K562 (cell line): ENCODE results near the gene OR2J3. TPM values are rescaled to one million over a fixed set of nuclear protein-coding genes. Genes with fewer than 3 reads are reported as not detected.
"Not testable (repeated sequence)": the region's sequence is repeated elsewhere in the genome, so short reads cannot be mapped to it uniquely, and the experiment has no call there.

ENCODE experiments used
- ATAC-seq: fragments of 200-7000 bp; cut with Tn5 transposase; 3 replicates; pipeline ENCODE4 v1.9.1; 2020; ENCODE audit warnings: moderate library complexity
- BruUV-seq: library from RNA; stranded (reverse); fragments of 400-500 nt; replicated peaks from 2 replicates; lab custom pipeline; 2021; lab: Mats Ljungman, UMichigan
- CTCF ChIA-PET: fragments of 300-600 bp; formaldehyde crosslinking; extraction: SDS; loops from one replicate; lab custom pipeline; 2021; ENCODE audit warnings: low intra/inter-chr PET ratio; lab: Yijun Ruan, JAX
- POLR2A ChIA-PET: fragments of 300-600, 350-650 bp; sonication (Branson Sonifier 250); formaldehyde crosslinking; extraction: SDS; loops from one replicate; lab custom pipeline; 2021; ENCODE audit warnings: antibody characterized with exemption, inconsistent platforms; lab: Yijun Ruan, JAX
- DNase-seq, 4 experiments: peaks; one replicate each; pipeline versions ENCODE4 v3.0.0 to v3.0.0-alpha.2; 2011 to 2018; ENCODE audit warnings: low spot score in 3 of 4, mixed read lengths in 3 of 4; ENCODE audit errors: extremely low read depth in 1 of 4
- FAIRE-seq: peaks from 2 replicates; lab custom pipeline; 2011; peaks lifted over from hg19 to GRCh38; lab: Jason Lieb, UNC
- H2AFZ ChIP-seq: 2 replicates; pipeline ENCODE4 v1.6.0; 2011; ENCODE audit warnings: low read depth, low read length, control low read depth, inconsistent platforms
- H3K27ac ChIP-seq: fragments of 200-600 bp; 3 replicates; pipeline ENCODE4 v1.8.0; 2011; ENCODE audit warnings: low read depth, mild to moderate bottlenecking, control low read depth, inconsistent platforms, low read length, moderate library complexity, mixed read lengths; ENCODE audit errors: extremely low read depth
- H3K27me3 ChIP-seq, 2 experiments: fragments of 300-600 bp in 1 of 2; 2 replicates in 1 of 2; 3 replicates in 1 of 2; pipeline versions ENCODE4 v1.6.0 to v1.8.0; 2011; ENCODE audit warnings: inconsistent platforms in 2 of 2, low read length in 2 of 2, mild to moderate bottlenecking in 1 of 2, mixed read lengths in 1 of 2, moderate library complexity in 1 of 2; ENCODE audit not compliant: control insufficient read depth in 2 of 2, insufficient read depth in 2 of 2
- H3K36me3 ChIP-seq: fragments of 300-600 bp; 3 replicates; pipeline ENCODE4 v1.8.0; 2011; ENCODE audit warnings: mild to moderate bottlenecking, low read length, inconsistent platforms; ENCODE audit not compliant: control insufficient read depth, insufficient read depth
- H3K4me1 ChIP-seq, 2 experiments: fragments of 200-600 bp in 1 of 2; replicated peaks in 1 of 2; 2 replicates in 1 of 2; 3 replicates in 1 of 2; pipeline versions ENCODE4 v1.5.1 to v1.8.0; 2011; ENCODE audit warnings: inconsistent platforms in 2 of 2, low read length in 2 of 2, mild to moderate bottlenecking in 1 of 2, mixed read lengths in 1 of 2, moderate library complexity in 1 of 2; ENCODE audit not compliant: control insufficient read depth in 2 of 2, insufficient read depth in 2 of 2
- H3K4me2 ChIP-seq: 2 replicates; pipeline ENCODE4 v1.6.1; 2011; ENCODE audit warnings: low read length, control low read depth, inconsistent platforms, mixed read lengths; ENCODE audit not compliant: insufficient read depth
- H3K4me3 ChIP-seq: fragments of 200-600 bp; sonication (generic), shearing (Covaris generic); 2 replicates; pipeline ENCODE4 v1.5.1; 2016; ENCODE audit warnings: control low read depth, inconsistent platforms
- H3K79me2 ChIP-seq: fragments of 200-600 bp; 3 replicates; pipeline ENCODE4 v1.8.0; 2011; ENCODE audit warnings: low read length, inconsistent platforms; ENCODE audit not compliant: control insufficient read depth, insufficient read depth
- H3K9ac ChIP-seq, 2 experiments: 2 replicates each; pipeline versions ENCODE4 v1.6.0 to v1.6.1; 2011; ENCODE audit warnings: low read depth in 2 of 2, low read length in 2 of 2, control low read depth in 1 of 2, inconsistent platforms in 1 of 2, mild to moderate bottlenecking in 1 of 2, mixed read lengths in 1 of 2; ENCODE audit not compliant: insufficient read depth in 1 of 2
- H3K9me1 ChIP-seq: one replicate; pipeline ENCODE4 v1.6.0; 2011; ENCODE audit warnings: inconsistent platforms, mild to moderate bottlenecking, low read length, moderate library complexity; ENCODE audit not compliant: control insufficient read depth, insufficient read depth
- H3K9me3 ChIP-seq: replicated peaks from 2 replicates; pipeline ENCODE4 v1.5.1; 2011; ENCODE audit warnings: low read depth, low read length, inconsistent platforms; ENCODE audit not compliant: control insufficient read depth, insufficient read depth
- H4K20me1 ChIP-seq: replicated peaks from 2 replicates; pipeline ENCODE4 v1.6.1; 2011; ENCODE audit warnings: low read length, inconsistent platforms, mixed read lengths; ENCODE audit not compliant: control insufficient read depth, insufficient read depth
- ZNF146 ChIP-seq: IDR thresholded peaks from one replicate; pipeline ENCODE4 v1.6.1; 2018; ENCODE audit warnings: missing compliant biosample characterization; ENCODE audit not compliant: unreplicated experiment
- WGBS: fragments of 100-300 bp; shearing (Covaris generic); methylation state at CpG from one replicate; pipeline ENCODE4 v1.1.6; 2016; ENCODE audit warnings: low coverage, mixed read lengths; ENCODE audit not compliant: insufficient coverage; ENCODE audit errors: missing lambda C conversion rate; 5-methylcytosine and 5-hydroxymethylcytosine counted together
- in situ Hi-C: fragments of 300-500 bp; cut with MboI; formaldehyde crosslinking; loops from 4 replicates; pipeline ENCODE4 v1.15.0; 2018; ENCODE audit warnings: inconsistent platforms, mixed read lengths
- intact Hi-C: fragments of 100-400 bp; cut with micrococcal nuclease; formaldehyde crosslinking; loops from 2 replicates; pipeline ENCODE4 v1.14.2; 2022
- polyA plus RNA-seq, 8 experiments: library from polyadenylated mRNA; depleted of rRNA in 4 of 8; stranded (reverse) in 5 of 8; unstranded in 3 of 8; fragments of >200 nt; fragmentation: Nextera tagmentation in 2 of 8; fragmentation: Illumina TruSeq in 1 of 8; extraction: Ambion mirVana in 2 of 8; extraction: Trizol in 1 of 8; gene quantifications; 2 replicates each; pipeline versions ENCODE4 v1.2.1 to v1.2.3, GENCODE V29; 2011 to 2014; ENCODE audit warnings: inconsistent platforms in 1 of 8, missing spikeins in 1 of 8
- total RNA-seq, 7 experiments: library from RNA; depleted of rRNA in 6 of 7; stranded (reverse); fragments of >200 nt in 6 of 7; fragmentation: Illumina TruSeq in 2 of 7; extraction: Trizol in 2 of 7; gene quantifications; 2 replicates each; pipeline versions ENCODE4 v1.2.1 to v1.2.3, GENCODE V29; 2011 to 2021; ENCODE audit warnings: low replicate concordance in 1 of 7

The OR2J3 gene
- total and polyA plus RNA-seq, 9 of the 15 experiments (the other 6 are each of a cell fraction or from before 2014, with no cell fraction given): 0.14 to 0.17 TPM; not detected in 7

DNA sequence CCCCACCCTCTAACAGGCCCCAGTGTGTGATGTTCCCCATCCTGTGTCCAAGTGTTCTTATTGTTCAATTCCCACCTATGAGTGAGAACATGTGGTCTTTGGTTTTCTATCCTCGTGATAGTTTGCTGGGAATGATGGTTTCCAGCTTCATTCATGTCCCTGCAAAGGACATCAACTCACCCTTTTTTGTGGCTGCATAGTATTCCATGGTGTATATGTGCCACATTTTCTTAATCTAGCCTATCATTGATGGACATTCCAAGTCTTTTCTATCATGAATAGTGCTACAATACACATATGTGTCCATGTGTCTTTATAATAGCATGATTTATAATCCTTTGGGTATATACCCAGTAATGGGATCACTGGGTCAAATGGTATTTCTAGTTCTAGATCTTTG is 47.3 kb downstream of the OR2J3 start:
- H3K27me3 ChIP-seq, H3K27ac ChIP-seq, CTCF ChIA-PET, H4K20me1 ChIP-seq, H3K36me3 ChIP-seq, H3K4me3 ChIP-seq, H3K4me2 ChIP-seq, FAIRE-seq, ATAC-seq, H2AFZ ChIP-seq, H3K79me2 ChIP-seq, H3K4me1 ChIP-seq, H3K9me3 ChIP-seq, POLR2A ChIA-PET, in situ Hi-C loops, intact Hi-C loops, BruUV-seq, H3K9ac ChIP-seq, DNase-seq, H3K9me1 ChIP-seq: not testable (repeated sequence)
- peak; percentile 86 for TF ChIP-seq ZNF146 (CRISPR knock-in tag)
- WGBS: 0% methylated on average over 1 of the region's 1 CpG

- BruUV-seq, H3K9me1 ChIP-seq, H4K20me1 ChIP-seq, H3K9me3 ChIP-seq, H3K36me3 ChIP-seq, FAIRE-seq, DNase-seq, H3K4me3 ChIP-seq, H3K4me2 ChIP-seq, intact Hi-C loops, H3K27ac ChIP-seq, CTCF ChIA-PET, H2AFZ ChIP-seq, H3K9ac ChIP-seq, H3K4me1 ChIP-seq, H3K79me2 ChIP-seq, POLR2A ChIA-PET, in situ Hi-C loops: not testable (repeated sequence)
- WGBS: 0% methylated on average over 13 of the region's 29 CpGs
- H3K27me3 ChIP-seq: peaks cover 23 to 24% of the 10 kb centered on the region in 2 experiments; a peak in 4 of 5 replicates
- ATAC-seq: peak; percentile 61
These were observed 52.1 kb downstream of the OR2J3 start for GRCh38 chr6:29159922-29160321.

Other genes starting within 250 kb of the OR2J3 start
- gene TRIM27, start 184.1 kb upstream of the OR2J3 start, total RNA-seq (2014; rRNA removed): 145 and 157 TPM in 2 replicates
- 126 and 129 TPM in 2 replicates for gene TRIM27, start 184.1 kb upstream of the OR2J3 start, total RNA-seq (2014; rRNA removed; fragmentation: Illumina TruSeq; extraction: Trizol)
- 141 and 156 TPM in 2 replicates for gene TRIM27, start 184.1 kb upstream of the OR2J3 start, total RNA-seq (2015; rRNA removed; fragmentation: Illumina TruSeq; extraction: Trizol)
- 122 and 127 TPM in 2 replicates for gene TRIM27, start 184.1 kb upstream of the OR2J3 start, total RNA-seq (2021)
- gene TRIM27, start 184.1 kb upstream of the OR2J3 start, polyA plus RNA-seq (2011; rRNA removed): 206 and 235 TPM in 2 replicates
- 90.9 and 99.7 TPM in 2 replicates for gene TRIM27, start 184.1 kb upstream of the OR2J3 start, polyA plus RNA-seq (2014; fragmentation: Illumina TruSeq; extraction: Trizol)
- 10 to 100 TPM; 37.7 to 49.6 TPM for gene TRIM27, start 184.1 kb upstream of the OR2J3 start, polyA plus RNA-seq (2014; fragmentation: Nextera tagmentation; extraction: Ambion mirVana)
- gene TRIM27, start 184.1 kb upstream of the OR2J3 start, polyA plus RNA-seq (2014; rRNA removed): 118 TPM in 2 replicates
- gene ZNF311, start 102.7 kb upstream of the OR2J3 start, total RNA-seq (2014; rRNA removed): 5.6 and 6.3 TPM in 2 replicates
- gene ZNF311, start 102.7 kb upstream of the OR2J3 start, total RNA-seq (2014; rRNA removed; fragmentation: Illumina TruSeq; extraction: Trizol): 8.3 and 9.5 TPM in 2 replicates
- gene ZNF311, start 102.7 kb upstream of the OR2J3 start, total RNA-seq (2015; rRNA removed; fragmentation: Illumina TruSeq; extraction: Trizol): 7.4 and 8.2 TPM in 2 replicates
- gene ZNF311, start 102.7 kb upstream of the OR2J3 start, total RNA-seq (2021): 6.5 and 7.5 TPM in 2 replicates
- gene ZNF311, start 102.7 kb upstream of the OR2J3 start, polyA plus RNA-seq (2011; rRNA removed): 7.5 and 9.3 TPM in 2 replicates
- 6.5 and 7.5 TPM in 2 replicates for gene ZNF311, start 102.7 kb upstream of the OR2J3 start, polyA plus RNA-seq (2014; fragmentation: Illumina TruSeq; extraction: Trizol)
- 10 to 100 TPM in 1 of 2 experiments, 1 to 10 TPM in 1; 5.1 to 10.0 TPM for gene ZNF311, start 102.7 kb upstream of the OR2J3 start, polyA plus RNA-seq (2014; fragmentation: Nextera tagmentation; extraction: Ambion mirVana)
- 7.5 and 8.3 TPM in 2 replicates for gene ZNF311, start 102.7 kb upstream of the OR2J3 start, polyA plus RNA-seq (2014; rRNA removed)
- not detected in 2 replicates for gene OR2W1, start 62.9 kb upstream of the OR2J3 start, total RNA-seq (2014; rRNA removed)
- not detected in 2 replicates for gene OR2W1, start 62.9 kb upstream of the OR2J3 start, total RNA-seq (2014; rRNA removed; fragmentation: Illumina TruSeq; extraction: Trizol)
- not detected in 2 replicates for gene OR2W1, start 62.9 kb upstream of the OR2J3 start, total RNA-seq (2015; rRNA removed; fragmentation: Illumina TruSeq; extraction: Trizol)
- not detected in 2 replicates for gene OR2W1, start 62.9 kb upstream of the OR2J3 start, total RNA-seq (2021)
- gene OR2W1, start 62.9 kb upstream of the OR2J3 start, polyA plus RNA-seq (2011; rRNA removed): not detected in 2 replicates
- not detected in 2 replicates for gene OR2W1, start 62.9 kb upstream of the OR2J3 start, polyA plus RNA-seq (2014; fragmentation: Illumina TruSeq; extraction: Trizol)
- not detected for gene OR2W1, start 62.9 kb upstream of the OR2J3 start, polyA plus RNA-seq (2014; fragmentation: Nextera tagmentation; extraction: Ambion mirVana)
- not detected in 2 replicates for gene OR2W1, start 62.9 kb upstream of the OR2J3 start, polyA plus RNA-seq (2014; rRNA removed)
- not detected in 2 replicates for gene OR2B3, start 20.7 kb upstream of the OR2J3 start, total RNA-seq (2014; rRNA removed)
- not detected in 2 replicates for gene OR2B3, start 20.7 kb upstream of the OR2J3 start, total RNA-seq (2014; rRNA removed; fragmentation: Illumina TruSeq; extraction: Trizol)
- gene OR2B3, start 20.7 kb upstream of the OR2J3 start, total RNA-seq (2015; rRNA removed; fragmentation: Illumina TruSeq; extraction: Trizol): not detected in 2 replicates
- gene OR2B3, start 20.7 kb upstream of the OR2J3 start, total RNA-seq (2021): not detected in 2 replicates
- gene OR2B3, start 20.7 kb upstream of the OR2J3 start, polyA plus RNA-seq (2011; rRNA removed): not detected in 2 replicates
- not detected in 2 replicates for gene OR2B3, start 20.7 kb upstream of the OR2J3 start, polyA plus RNA-seq (2014; fragmentation: Illumina TruSeq; extraction: Trizol)
- gene OR2B3, start 20.7 kb upstream of the OR2J3 start, polyA plus RNA-seq (2014; fragmentation: Nextera tagmentation; extraction: Ambion mirVana): not detected
- gene OR2B3, start 20.7 kb upstream of the OR2J3 start, polyA plus RNA-seq (2014; rRNA removed): not detected in 2 replicates
- not detected in 2 replicates for gene OR2J1, start 8.6 kb upstream of the OR2J3 start, total RNA-seq (2014; rRNA removed)
- gene OR2J1, start 8.6 kb upstream of the OR2J3 start, total RNA-seq (2014; rRNA removed; fragmentation: Illumina TruSeq; extraction: Trizol): not detected in 2 replicates
- gene OR2J1, start 8.6 kb upstream of the OR2J3 start, total RNA-seq (2015; rRNA removed; fragmentation: Illumina TruSeq; extraction: Trizol): not detected in 2 replicates
- gene OR2J1, start 8.6 kb upstream of the OR2J3 start, total RNA-seq (2021): not detected in 2 replicates
- not detected in 2 replicates for gene OR2J1, start 8.6 kb upstream of the OR2J3 start, polyA plus RNA-seq (2011; rRNA removed)
- gene OR2J1, start 8.6 kb upstream of the OR2J3 start, polyA plus RNA-seq (2014; fragmentation: Illumina TruSeq; extraction: Trizol): not detected in 2 replicates
- not detected for gene OR2J1, start 8.6 kb upstream of the OR2J3 start, polyA plus RNA-seq (2014; fragmentation: Nextera tagmentation; extraction: Ambion mirVana)
- not detected in 2 replicates for gene OR2J1, start 8.6 kb upstream of the OR2J3 start, polyA plus RNA-seq (2014; rRNA removed)
- gene OR2J2, start 62.8 kb downstream of the OR2J3 start, total RNA-seq (2014; rRNA removed): not detected in 2 replicates
- gene OR2J2, start 62.8 kb downstream of the OR2J3 start, total RNA-seq (2014; rRNA removed; fragmentation: Illumina TruSeq; extraction: Trizol): not detected in 2 replicates
- gene OR2J2, start 62.8 kb downstream of the OR2J3 start, total RNA-seq (2015; rRNA removed; fragmentation: Illumina TruSeq; extraction: Trizol): not detected in 2 replicates
- not detected in 2 replicates for gene OR2J2, start 62.8 kb downstream of the OR2J3 start, total RNA-seq (2021)
- gene OR2J2, start 62.8 kb downstream of the OR2J3 start, polyA plus RNA-seq (2011; rRNA removed): not detected in 2 replicates
- not detected in 2 replicates for gene OR2J2, start 62.8 kb downstream of the OR2J3 start, polyA plus RNA-seq (2014; fragmentation: Illumina TruSeq; extraction: Trizol)
- gene OR2J2, start 62.8 kb downstream of the OR2J3 start, polyA plus RNA-seq (2014; fragmentation: Nextera tagmentation; extraction: Ambion mirVana): not detected
- gene OR2J2, start 62.8 kb downstream of the OR2J3 start, polyA plus RNA-seq (2014; rRNA removed): not detected in 2 replicates
- not detected in 2 replicates for gene OR14J1, start 193.6 kb downstream of the OR2J3 start, total RNA-seq (2014; rRNA removed)
- gene OR14J1, start 193.6 kb downstream of the OR2J3 start, total RNA-seq (2014; rRNA removed; fragmentation: Illumina TruSeq; extraction: Trizol): not detected in 2 replicates
- gene OR14J1, start 193.6 kb downstream of the OR2J3 start, total RNA-seq (2015; rRNA removed; fragmentation: Illumina TruSeq; extraction: Trizol): not detected in 2 replicates
- gene OR14J1, start 193.6 kb downstream of the OR2J3 start, total RNA-seq (2021): not detected in 2 replicates
- gene OR14J1, start 193.6 kb downstream of the OR2J3 start, polyA plus RNA-seq (2011; rRNA removed): not detected in 2 replicates
- gene OR14J1, start 193.6 kb downstream of the OR2J3 start, polyA plus RNA-seq (2014; fragmentation: Illumina TruSeq; extraction: Trizol): not detected in 2 replicates
- not detected for gene OR14J1, start 193.6 kb downstream of the OR2J3 start, polyA plus RNA-seq (2014; fragmentation: Nextera tagmentation; extraction: Ambion mirVana)
- not detected in 2 replicates for gene OR14J1, start 193.6 kb downstream of the OR2J3 start, polyA plus RNA-seq (2014; rRNA removed)